ENCODE measurements around the gene UBA6.
"Not testable (repeated sequence)": the region's sequence is repeated elsewhere in the genome, so short reads cannot be mapped to it uniquely, and the experiment has no call there.

The UBA6 gene

DNA sequence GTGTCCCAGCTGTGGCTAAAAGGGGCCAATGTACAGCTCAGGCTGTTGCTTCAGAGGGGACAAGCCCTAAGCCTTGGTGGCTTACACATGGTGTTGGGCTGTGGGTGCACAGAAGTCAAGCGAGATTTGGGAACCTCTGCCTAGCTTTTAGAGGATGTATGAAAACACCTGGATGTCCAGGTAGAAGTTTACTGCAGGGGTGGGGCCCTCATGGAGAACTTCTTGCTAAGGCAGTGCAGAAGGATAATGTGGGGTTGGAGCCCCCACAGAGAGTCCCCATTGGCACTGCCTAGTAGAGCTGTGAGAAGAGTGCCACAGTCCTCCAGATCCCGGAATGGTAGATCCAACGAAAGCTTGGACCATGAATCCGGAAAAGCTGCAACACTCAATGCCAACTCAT is 40.5 kb downstream of the UBA6 start:
- no peak for DNase-seq (ENCODE audit: low spot score)

DNA sequence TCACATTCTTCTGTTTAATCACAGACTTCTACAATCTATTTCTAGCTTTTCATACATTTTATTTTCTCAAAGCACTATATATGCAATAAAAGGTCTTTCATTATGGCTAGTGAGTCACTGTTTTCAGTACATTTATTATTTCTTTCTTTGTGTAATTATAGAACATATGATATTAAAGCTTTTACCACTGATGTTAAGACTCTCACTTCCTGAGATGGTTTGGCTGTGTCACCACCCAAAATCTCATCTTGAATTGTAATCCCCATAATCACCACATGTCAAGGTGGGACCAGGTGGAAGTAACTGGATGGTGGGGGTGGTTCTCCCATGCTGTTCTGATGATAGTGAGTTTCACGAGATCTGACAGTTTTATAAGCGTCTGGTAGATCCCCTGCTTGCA is 41.9 kb downstream of the UBA6 start:
- DNase-seq (ENCODE audit: low spot score): no peak

DNA sequence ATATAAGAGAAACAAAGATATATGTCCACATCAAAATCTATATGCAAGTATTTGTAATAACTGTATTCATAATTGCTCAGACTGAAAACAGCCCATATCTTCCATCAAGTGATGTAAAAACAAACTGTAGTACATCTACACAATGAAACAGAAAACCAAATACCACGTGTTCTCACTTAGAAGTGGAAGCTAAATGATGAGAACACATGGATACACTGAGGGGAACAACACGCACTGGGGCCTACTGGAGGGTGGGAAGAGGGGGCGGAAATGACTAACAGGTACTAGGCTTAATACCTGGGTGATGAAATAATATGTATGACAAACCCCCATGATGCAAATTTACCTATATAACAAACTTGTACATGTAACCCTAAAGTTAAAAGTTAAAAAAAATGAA is 42.7 kb downstream of the UBA6 start:
- no peak for DNase-seq (ENCODE audit: low spot score)

DNA sequence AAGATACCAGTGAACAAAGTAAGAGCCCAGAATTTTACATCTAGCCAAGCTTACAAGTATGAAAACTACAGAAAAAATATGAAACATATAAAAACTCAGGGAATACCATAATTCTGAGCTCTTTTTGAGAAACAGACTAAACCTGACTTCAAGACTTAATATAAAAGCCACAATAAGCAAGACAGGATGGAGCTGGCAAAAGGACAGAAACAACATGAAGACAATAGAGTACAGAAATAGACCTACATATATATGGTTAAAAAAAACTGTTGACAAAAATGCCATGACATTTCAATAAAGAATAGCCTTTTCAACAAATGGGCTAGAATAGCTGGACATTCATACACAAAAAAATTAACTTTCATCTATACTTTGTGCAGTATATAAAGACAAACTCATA is 49.4 kb downstream of the UBA6 start:
- no peak for DNase-seq (ENCODE audit: low spot score)

DNA sequence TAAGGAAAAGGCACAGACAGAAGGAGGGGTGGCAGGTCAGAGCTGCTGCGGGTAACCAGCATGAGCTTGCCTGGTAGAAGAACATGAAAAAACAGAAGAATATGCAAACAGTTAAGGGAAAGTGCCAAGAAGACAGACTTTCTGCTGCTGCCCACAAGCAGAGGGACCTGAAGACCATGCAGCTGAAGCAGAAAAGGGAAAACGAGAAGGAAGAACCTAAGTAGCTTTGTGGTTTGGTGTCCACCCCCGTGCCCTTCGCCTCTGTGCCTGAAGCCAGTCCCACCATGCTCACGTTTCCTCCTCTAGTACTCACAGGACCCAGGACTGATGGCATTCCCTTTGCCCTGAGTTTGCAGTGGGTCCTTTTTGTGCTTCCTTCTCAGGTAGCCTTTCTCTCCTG is 62.8 kb downstream of the UBA6 start:
- no peak for DNase-seq (ENCODE audit: low spot score)

DNA sequence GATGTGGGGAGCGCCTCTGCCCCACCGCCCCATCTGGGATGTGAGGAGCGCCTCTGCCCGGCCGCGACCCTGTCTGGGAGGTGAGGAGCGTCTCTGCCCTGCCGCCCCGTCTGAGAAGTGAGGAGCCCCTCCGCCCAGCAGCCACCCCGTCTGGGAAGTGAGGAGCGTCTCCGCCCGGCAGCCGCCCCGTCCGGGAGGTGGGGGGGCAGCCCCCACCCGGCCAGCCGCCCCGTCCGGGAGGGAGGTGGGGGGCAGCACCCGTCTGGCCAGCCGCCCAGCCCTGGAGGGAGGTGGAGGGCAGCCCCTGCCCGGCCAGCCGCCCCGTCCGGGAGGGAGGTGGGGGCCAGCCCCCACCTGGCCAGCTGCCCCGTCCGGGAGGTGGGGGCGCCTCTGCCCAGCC is 64.0 kb downstream of the UBA6 start:
- DNase-seq (ENCODE audit: low spot score): not testable (repeated sequence)

DNA sequence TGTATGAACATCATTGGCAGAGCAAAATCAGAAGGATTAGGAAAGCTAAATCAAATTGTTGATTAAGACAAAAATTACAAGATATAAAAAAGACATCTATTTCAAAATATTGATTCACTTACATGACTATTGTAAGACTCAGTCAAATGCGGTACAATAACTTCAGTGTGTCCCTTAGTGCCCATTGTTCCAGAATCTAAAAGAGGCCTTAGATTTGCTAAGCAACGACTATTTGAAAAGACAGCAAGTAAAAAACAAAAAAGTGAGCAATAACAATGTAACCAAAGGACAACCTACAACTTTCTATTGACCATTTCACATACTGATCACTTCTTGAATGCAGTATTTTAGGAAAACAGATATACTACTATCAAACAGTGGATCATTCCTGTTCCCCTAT is 65.6 kb downstream of the UBA6 start:
- no peak for DNase-seq (ENCODE audit: low spot score)

DNA sequence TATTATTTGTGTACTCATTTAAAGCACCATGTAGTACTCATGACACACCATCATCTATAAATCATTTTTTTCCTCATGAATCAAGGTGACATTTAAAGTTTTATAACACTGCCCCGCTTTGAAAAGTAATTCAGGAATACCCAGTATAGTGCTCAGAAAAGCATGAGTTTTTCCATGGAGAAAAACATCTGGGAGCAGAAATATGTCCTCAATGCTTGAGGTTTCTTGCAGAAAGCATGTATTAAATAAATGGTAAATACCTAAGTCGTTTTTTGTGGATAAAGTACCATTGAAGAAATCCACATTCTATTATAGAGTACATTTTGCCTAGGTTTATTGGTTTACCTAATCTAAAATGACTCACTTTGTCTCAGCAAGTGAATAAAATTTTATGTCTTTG is 66.2 kb downstream of the UBA6 start:
- DNase-seq (ENCODE audit: low spot score): no peak

DNA sequence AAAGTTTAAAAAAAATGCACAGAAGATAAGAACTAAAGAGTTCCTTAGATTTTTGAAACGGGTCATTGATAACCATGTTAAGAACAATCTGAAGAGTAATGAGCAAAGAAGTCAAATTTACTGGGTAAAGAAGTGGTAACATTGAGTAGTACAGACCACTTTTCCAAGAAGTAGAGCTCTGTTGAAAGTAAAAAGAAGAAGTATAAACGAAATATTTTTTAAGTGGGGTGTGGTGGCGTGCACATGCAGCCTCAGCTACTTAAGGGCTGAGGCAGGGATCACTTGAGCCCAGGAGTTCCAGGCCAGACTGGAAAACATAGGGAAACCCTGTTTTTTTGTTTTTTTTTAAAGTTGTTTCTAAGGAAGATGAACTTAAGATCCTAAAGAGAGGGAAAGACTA is 68.5 kb downstream of the UBA6 start:
- no peak for DNase-seq (ENCODE audit: low spot score)

DNA sequence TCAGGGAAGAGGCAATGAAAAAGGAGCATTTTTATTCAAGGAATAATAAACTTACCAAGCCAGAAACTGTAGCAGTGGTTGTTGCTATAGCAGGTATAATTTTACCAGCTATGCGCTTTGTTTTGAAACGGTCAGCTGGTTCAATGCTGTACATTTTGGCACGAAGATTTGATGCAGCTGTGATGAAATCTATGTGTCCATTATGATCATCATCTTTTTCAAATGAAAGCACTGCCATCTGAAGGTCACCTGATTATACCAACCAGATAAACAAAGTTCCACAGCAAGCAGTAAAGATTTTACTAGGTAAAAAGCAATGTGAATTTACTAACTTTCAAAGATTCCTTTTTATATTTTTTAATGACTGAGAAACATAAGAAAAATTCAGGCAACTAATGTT is 76.0 kb downstream of the UBA6 start:
- no peak for DNase-seq (ENCODE audit: low spot score)

DNA sequence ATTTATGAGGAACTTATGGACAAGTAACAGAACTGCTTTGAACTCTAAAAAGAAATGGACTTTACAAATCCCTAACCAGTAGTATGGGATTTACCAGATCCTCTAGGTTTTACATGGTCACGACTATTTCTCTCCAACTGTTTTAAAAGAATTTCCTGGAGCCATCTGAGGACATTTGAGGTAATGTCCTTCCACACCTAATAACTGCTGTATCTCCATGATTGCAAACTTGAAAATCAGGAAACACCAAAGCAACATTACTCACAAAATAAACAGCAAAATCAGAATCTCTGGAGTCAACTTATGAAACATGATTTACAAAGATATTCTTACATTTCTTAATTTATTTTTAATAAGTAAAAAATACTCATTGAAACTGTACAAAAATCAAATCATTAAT is 84.5 kb downstream of the UBA6 start:
- no peak for DNase-seq (ENCODE audit: low spot score)

DNA sequence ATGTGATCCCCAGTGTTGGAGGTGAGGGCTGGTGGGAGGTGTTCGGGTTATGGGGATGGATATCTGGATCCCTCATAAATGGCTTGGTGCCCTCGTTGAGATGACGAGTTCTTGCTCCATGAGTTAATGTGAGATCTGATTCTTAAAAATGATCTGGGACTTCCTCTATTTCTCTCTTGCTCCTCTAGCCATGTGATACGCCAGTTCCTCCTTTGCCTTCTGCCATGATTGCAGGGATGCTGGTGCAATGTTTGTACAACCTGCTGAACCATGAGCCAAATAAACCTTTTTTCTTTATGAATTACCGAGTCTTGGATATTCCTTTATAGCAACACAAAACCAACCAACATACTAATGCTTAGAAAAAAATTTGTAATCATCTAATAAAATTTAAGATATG is 85.8 kb downstream of the UBA6 start:
- DNase-seq (ENCODE audit: low spot score): no peak

DNA sequence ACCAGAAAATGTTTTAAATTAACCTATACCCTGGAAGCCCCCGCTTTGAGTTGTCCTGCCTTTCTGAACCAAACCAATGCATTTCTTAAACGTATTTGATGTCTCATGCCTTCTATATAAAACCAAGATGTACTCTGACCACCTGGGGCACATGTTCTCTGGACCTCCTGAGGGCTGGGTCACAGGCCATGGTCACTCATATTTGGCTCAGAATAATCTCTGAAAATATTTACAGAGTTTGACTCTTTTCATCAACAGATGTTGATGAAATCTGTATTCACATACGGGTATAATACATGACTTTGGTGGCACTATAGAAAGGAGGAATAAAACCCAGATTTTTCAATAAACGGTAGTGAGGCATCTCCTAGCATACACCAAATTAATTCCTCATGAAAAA is 86.8 kb downstream of the UBA6 start:
- no peak for DNase-seq (ENCODE audit: low spot score)

DNA sequence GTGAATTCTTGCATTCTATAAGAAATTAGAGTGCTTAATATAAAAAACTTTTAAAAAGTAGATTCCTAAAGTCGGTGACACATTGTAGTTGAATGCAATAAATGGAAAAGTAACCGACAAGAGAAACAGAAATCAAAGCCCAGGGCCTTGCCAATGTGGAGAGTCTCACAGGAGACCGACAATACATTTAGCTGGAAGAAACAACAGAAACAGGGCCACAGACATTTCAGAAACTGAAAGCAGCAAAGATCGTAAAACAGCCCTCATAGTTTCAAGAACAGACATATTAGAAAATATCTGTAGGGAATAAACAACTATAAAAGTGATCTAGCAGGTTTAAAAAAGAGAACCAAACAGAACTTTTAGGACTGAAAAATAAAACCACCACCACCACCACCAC is 92.9 kb downstream of the UBA6 start:
- DNase-seq (ENCODE audit: low spot score): no peak

DNA sequence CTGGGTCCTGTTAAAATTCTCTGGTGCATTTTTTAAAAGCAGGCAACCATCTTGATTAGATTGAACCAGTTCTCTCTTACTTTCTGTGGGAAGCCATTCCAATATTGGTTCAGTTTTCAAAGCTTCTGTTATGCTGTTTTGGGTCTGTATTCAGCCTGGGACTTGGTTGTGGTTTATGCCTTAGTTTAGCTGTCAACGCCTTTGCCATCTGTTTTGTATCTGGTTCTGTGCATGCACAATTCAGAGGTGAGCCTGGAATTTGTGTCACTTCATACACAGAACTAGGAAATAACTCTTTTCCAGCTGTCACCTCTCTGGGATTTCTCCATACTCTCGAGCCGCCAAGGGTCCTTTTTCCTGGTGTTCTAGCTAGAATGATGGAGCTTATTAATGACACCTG is 96.2 kb downstream of the UBA6 start:
- no peak for DNase-seq (ENCODE audit: low spot score)

DNA sequence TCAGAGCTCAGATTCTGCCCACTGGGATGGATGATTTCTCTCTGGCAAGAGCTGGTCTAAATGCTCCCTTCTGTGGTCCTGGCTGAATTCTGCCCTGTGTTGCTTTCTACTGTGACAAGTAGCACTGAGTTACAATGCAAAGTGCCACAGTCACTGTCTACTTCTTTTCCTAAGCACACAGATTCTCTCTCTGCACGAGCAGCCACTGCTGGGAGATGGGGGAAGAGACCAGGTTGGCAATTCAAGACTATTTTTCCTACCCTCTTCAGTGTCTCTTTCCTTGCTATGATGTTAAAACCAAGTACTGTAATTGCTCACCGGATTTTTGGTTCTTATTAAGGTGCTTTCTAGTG is 97.0 kb downstream of the UBA6 start:
- DNase-seq (ENCODE audit: low spot score): no peak

DNA sequence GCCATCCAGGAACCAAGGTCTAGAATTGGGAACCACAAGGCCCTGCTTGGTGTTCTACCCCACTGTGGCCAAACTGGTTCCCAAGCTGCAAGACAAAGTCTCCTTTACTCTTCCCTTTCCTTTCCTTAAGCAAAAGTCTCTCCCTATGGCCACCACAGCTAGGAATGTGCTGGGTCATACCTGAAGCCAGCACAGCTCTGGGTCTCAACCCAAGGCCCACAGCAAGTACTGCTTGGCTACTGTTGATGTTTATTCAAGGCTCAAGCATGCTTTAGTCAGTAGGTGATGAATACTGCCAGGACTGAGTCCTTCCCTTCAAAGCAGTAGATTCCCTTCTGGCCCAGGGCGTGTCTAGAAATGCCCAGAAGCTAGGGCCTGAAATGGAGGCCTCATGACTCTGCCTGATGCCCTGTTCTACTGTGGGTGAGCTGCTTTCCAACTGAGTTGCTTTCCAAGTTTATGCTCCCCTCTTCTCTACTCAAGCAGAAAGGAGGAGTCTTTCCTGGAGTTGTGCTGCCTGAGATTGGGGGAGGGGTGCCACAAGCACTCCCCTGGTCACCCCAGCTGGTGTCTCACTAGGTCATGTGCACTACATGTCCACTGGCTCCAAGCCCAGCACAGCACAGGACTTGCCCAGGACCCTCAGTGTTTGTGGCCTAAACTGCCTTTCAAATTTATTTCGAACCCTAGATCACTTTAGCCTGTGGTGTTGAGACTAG is 97.5 kb downstream of the UBA6 start:
- DNase-seq (ENCODE audit: low spot score): no peak

DNA sequence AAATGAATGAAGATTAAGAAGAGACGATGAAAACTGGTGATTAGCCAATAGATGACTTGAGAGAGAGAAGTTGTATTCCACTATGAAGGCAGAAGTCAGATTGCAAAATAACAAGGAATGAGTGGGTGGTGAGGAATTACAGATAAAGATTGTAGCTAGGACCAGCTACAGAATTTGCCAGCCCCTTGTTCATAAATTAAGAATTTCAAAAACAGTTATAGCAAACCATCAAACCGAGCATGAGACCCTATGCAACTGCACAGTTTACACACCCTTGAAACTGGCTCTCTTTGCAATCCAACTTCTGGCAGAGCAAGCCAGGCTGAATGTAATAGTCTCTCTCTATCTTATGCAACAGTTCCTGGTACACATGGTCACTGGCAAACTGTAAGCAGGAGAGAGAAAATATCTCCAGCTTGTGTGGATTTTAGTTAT is 107.2 kb downstream of the UBA6 start:
- DNase-seq (ENCODE audit: low spot score): no peak

DNA sequence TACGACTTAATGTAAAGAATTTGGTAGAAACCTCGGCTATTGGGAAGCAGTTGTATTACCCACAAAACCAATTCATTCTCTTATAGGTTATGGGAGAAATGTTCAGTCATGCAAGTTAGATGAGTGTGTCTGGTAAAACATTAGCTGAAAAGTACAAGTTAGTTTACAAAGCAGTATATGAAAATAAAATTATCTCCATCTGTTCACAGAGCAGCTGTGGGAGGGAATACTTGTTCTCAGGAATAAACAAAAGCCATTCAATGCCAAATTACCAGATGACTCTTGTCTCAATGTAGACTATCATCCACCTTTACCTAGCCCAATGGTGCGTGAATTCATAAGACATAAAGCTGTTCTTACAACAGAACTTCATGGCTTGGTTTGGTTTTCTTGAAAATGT is 113.8 kb downstream of the UBA6 start:
- DNase-seq (ENCODE audit: low spot score): no peak

DNA sequence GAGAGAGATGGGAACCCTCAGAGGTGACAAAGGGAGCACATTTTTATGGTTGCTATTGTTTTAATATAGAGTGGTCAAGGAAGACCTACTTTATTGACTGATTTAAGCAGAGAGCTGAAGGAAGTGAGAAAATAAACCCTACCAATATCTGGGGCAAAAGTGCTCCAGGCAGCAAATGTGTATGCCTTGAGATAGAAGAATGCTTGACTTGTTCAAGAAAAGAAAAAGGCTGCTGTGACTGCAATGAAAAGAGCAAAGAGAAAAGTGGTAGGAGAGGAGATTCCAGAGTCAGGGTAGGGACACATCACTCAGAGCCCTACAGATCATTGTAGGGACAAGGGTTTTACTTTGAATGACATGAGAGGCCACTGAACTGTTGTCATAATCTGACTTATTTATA is 116.5 kb downstream of the UBA6 start:
- DNase-seq (ENCODE audit: low spot score): no peak

DNA sequence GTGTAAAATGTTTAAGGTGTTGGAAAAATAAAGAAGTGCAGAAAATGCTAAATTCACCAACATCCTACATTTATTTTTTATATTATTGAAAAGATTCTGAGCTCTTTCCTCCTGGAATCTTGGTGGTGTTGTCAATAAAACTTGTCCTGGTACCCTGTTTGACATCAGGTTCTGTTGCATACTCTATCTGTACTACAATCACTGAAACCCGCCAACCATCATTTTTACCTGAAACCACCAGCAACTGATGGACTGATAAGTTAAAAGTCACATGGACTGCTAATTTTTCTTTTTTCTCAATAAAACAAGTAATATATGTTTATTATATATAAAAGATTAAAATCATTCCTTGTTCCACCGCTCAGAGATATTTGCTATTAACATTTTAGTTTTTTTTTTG is 119.0 kb downstream of the UBA6 start:
- DNase-seq (ENCODE audit: low spot score): no peak

DNA sequence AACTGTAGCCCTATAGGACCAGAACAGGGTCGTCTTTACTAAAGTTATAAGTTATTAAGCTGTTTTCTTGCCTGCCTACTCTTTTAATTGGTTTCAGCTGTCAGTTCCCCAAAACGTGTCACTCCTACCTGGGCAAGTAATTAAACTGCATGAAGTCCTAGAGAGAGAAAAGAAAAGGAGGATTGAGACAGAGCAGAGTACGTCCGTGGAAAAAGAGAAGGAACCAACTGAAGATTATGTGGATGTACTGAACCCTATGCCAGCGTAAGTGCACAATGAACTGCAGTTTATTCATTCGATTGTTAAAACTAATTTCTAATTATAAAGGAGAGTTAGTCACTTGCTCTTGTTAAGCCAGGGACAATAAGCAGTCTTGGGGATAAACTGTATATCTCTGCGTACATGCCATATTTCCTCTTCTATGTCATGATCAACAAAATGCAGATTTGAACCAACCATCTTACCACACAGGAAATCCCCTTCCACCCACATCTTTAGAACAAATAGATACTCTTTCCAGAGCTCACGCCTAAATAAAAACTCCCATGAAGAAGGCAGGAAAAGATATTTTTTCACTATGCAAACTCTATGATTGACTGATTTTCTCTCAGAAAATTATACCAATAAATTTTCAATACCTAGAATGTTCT is 119.6 kb downstream of the UBA6 start:
- DNase-seq (ENCODE audit: low spot score): no peak

DNA sequence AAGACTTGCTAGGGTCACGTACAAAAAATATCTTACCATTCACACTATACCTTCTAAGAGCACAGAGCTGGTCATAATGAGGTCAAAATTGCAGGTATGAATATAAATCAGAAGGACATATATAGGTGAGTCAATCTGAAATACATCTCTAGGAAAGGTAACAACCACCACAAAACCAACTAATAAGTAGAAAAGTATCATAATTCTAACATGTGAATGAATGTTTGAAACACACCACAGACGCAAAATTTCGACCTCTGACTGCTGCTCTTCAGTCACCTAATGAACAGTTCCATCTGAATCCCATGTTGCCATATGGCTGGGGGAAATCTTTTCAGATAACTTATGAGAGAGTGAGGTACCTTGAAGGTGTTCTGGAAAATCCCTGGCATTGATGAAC is 120.4 kb downstream of the UBA6 start:
- DNase-seq (ENCODE audit: low spot score): no peak

DNA sequence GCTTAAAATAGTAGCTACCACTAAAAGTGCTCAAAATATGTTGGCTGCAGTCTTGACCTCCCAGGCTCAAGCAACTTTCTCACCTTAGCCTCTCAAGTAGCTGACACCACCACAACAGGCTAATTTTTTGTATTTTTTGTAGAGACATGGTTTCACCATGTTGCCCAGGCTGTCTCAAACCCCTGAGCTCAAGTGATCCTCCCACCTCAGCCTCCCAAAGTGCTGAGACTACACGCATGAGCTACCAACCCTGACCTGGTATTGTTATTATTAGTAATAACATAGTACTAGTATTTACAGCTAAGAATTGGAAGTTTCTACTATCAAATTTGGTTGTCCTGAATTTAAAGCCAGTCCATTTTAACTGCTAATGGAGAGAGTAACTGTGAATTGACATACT is 124.4 kb downstream of the UBA6 start:
- DNase-seq (ENCODE audit: low spot score): no peak
